OCI-LY1 (cell line): ENCODE measurements around the gene CACNA2D4.

Experiments
- H2AFZ ChIP-seq: fragments of 200-600 bp; sonication (generic), shearing (Covaris generic); 2 replicates; pipeline ENCODE4 v1.6.0; 2014; ENCODE audit warnings: antibody characterized with exemption, mild to moderate bottlenecking, low read length
- H3F3A ChIP-seq: fragments of 200-600 bp; sonication (generic), shearing (Covaris generic); 2 replicates; pipeline ENCODE4 v1.6.0; 2014; ENCODE audit warnings: mild to moderate bottlenecking, antibody characterized with exemption, low read length, moderate library complexity; ENCODE audit not compliant: insufficient read depth
- H3K27ac ChIP-seq: fragments of 200-600 bp; sonication (generic); 2 replicates; pipeline ENCODE4 v1.5.1; 2014; ENCODE audit warnings: low read length, mixed run types, mild to moderate bottlenecking, low read depth; ENCODE audit not compliant: poor library complexity, severe bottlenecking
- H3K27me3 ChIP-seq: fragments of 200-600 bp; sonication (generic); 2 replicates; pipeline ENCODE4 v1.6.0; 2014; ENCODE audit warnings: antibody characterized with exemption, mild to moderate bottlenecking, low read length, moderate library complexity; ENCODE audit not compliant: insufficient read depth
- H3K36me3 ChIP-seq: fragments of 200-600 bp; sonication (generic); 2 replicates; pipeline ENCODE4 v1.6.1; 2014; ENCODE audit warnings: mild to moderate bottlenecking, antibody characterized with exemption, low read length, moderate library complexity, mixed read lengths; ENCODE audit not compliant: insufficient read depth
- H3K4me1 ChIP-seq: fragments of 200-600 bp; sonication (generic); 2 replicates; pipeline ENCODE4 v1.5.1; 2014; ENCODE audit warnings: mild to moderate bottlenecking, low read length, moderate library complexity; ENCODE audit not compliant: insufficient read depth, severe bottlenecking
- H3K4me2 ChIP-seq: fragments of 200-600 bp; sonication (generic), shearing (Covaris generic); 2 replicates; pipeline ENCODE4 v1.6.1; 2014; ENCODE audit warnings: low read length
- H3K4me3 ChIP-seq: fragments of 200-600 bp; sonication (generic); 2 replicates; pipeline ENCODE4 v1.5.1; 2014; ENCODE audit warnings: low read length, low read depth, mild to moderate bottlenecking, mixed read lengths; ENCODE audit not compliant: poor library complexity, severe bottlenecking
- H3K79me2 ChIP-seq: fragments of 200-600 bp; shearing (Covaris generic); 2 replicates; pipeline ENCODE4 v1.6.1; 2016; ENCODE audit warnings: mixed run types, low read length, mixed read lengths; ENCODE audit not compliant: insufficient read depth
- H3K9ac ChIP-seq: fragments of 200-600 bp; sonication (generic), shearing (Covaris generic); 2 replicates; pipeline ENCODE4 v1.6.1; 2014; ENCODE audit warnings: mild to moderate bottlenecking, low read length, mixed read lengths
- H3K9me2 ChIP-seq: fragments of 200-600 bp; sonication (generic), shearing (Covaris generic); 2 replicates; pipeline ENCODE4 v1.6.1; 2014; ENCODE audit warnings: low read depth, mild to moderate bottlenecking, low read length, mixed read lengths
- H3K9me3 ChIP-seq: fragments of 200-600 bp; shearing (Covaris generic); 2 replicates; pipeline ENCODE4 v1.6.1; 2014; ENCODE audit warnings: low read length, mixed read lengths
- H4K20me1 ChIP-seq: fragments of 200-600 bp; sonication (generic), shearing (Covaris generic); 2 replicates; pipeline ENCODE4 v1.6.0; 2016; ENCODE audit warnings: mild to moderate bottlenecking, low read length; ENCODE audit not compliant: insufficient read depth
- CTCF ChIP-seq: fragments of 200-600 bp; sonication (generic), shearing (Covaris generic); IDR thresholded peaks from 2 replicates; pipeline ENCODE4 v1.5.1; 2017; ENCODE audit warnings: mild to moderate bottlenecking, antibody characterized with exemption, low read length, moderate library complexity, mixed read lengths
- EZH2 ChIP-seq: fragments of 200-600 bp; sonication (generic), shearing (Covaris generic); IDR thresholded peaks from 2 replicates; pipeline ENCODE4 v1.8.0; 2017; ENCODE audit warnings: borderline replicate concordance, mixed run types, mild to moderate bottlenecking, antibody characterized with exemption, low read length, moderate library complexity, mixed read lengths

Gene CACNA2D4

GRCh38 chr12:1760566-1761382 lies 157.7 kb downstream of the CACNA2D4 start:
- H3K9me3 ChIP-seq: peaks cover 3% of the 10 kb centered on the region; the same call in 1 of the 2 replicates
- no peaks in the 10 kb centered on the region for H3F3A ChIP-seq
- no peaks in the 10 kb centered on the region; the same call in 1 of the 2 replicates for H4K20me1 ChIP-seq
- H3K79me2 ChIP-seq: peaks cover 15% of the 10 kb centered on the region; the same call in 1 of the 2 replicates
- H3K27ac ChIP-seq: no peak overlapping the region
- H3K36me3 ChIP-seq: peaks cover 54% of the 10 kb centered on the region
- no peaks in the 10 kb centered on the region for H3K4me1 ChIP-seq
- H3K9me2 ChIP-seq: no peaks in the 10 kb centered on the region
- no peak overlapping the region for H2AFZ ChIP-seq
- H3K4me3 ChIP-seq: no peak overlapping the region
- H3K9ac ChIP-seq: no peak overlapping the region
- no peak overlapping the region for H3K4me2 ChIP-seq
- no peaks in the 10 kb centered on the region for H3K27me3 ChIP-seq
- TF ChIP-seq CTCF (no peak), EZH2 (no peak)

DNA sequence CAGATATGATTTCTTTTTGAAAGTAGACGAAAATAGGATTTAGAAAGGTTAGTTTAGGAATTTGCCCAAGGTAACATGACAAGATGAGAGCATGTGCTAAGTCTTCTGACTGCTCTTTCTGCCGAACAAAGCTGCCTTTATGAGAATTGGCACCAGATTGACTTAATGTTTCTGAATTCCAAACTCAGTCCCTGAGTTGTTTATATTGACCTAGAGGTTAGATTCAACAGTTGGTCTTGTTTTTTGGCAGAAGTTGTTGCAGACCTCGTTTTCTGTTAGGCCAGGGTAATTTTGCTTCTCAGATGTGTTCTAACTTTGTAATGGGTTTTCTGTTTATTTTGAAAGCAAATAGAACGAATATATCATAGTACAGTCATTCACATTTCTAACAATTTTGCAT lies 159.6 kb downstream of the CACNA2D4 start:
- Histone ChIP-seq H3K27ac (no peak overlapping the region), H3K4me1 (no peaks in the 10 kb centered on the region), H3K9me3 (peaks cover 3% of the 10 kb centered on the region; the same call in 1 of the 2 replicates), H3K9ac (no peak overlapping the region), H3F3A (no peaks in the 10 kb centered on the region), H2AFZ (no peak overlapping the region), H3K36me3 (peaks cover 71% of the 10 kb centered on the region), H3K79me2 (0 out of 2 replicates have a peak, but pooled peaks cover 10% of the 10 kb centered on the region), H4K20me1 (no peaks in the 10 kb centered on the region), H3K9me2 (no peaks in the 10 kb centered on the region), H3K4me3 (no peak overlapping the region), H3K27me3 (no peaks in the 10 kb centered on the region), H3K4me2 (no peak overlapping the region)
- TF ChIP-seq EZH2 (no peak), CTCF (no peak)

DNA sequence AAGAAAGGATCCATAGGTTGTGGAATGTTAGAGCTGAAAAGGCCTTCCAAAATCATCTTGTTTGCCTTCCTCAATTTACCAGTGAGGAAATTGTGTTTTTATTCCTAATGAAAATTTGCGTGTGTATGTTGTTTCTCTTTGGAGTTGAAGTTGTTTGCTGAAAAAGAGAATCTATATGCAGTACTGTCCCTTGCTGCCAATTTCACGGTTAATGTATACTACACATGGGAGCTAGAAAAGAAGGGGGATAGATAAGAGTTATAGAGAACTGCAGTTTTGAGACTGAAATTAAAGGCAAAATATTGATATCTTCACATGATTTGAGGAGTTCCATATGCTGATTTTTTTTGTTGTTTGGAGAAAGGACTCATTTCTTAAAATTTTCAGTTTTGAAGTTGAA lies 160.1 kb downstream of the CACNA2D4 start:
- H3F3A ChIP-seq: no peaks in the 10 kb centered on the region
- no peak overlapping the region for H3K9ac ChIP-seq
- H3K27me3 ChIP-seq: no peaks in the 10 kb centered on the region
- H3K4me1 ChIP-seq: no peaks in the 10 kb centered on the region
- no peaks in the 10 kb centered on the region for H3K9me2 ChIP-seq
- H3K9me3 ChIP-seq: peaks cover 4% of the 10 kb centered on the region; the same call in 1 of the 2 replicates
- TF ChIP-seq EZH2: no peak
- no peak for TF ChIP-seq CTCF
- no peaks in the 10 kb centered on the region for H4K20me1 ChIP-seq
- H3K27ac ChIP-seq: no peak overlapping the region
- no peak overlapping the region for H2AFZ ChIP-seq
- H3K36me3 ChIP-seq: peaks cover 71% of the 10 kb centered on the region
- no peak overlapping the region for H3K4me3 ChIP-seq
- no peak overlapping the region for H3K4me2 ChIP-seq
- H3K79me2 ChIP-seq: 0 out of 2 replicates have a peak, but pooled peaks cover 15% of the 10 kb centered on the region
